Measurements from ENCODE around the gene CHRNB4. TPM values are rescaled to one million over a fixed set of nuclear protein-coding genes. Genes with fewer than 3 reads are reported as not detected.

CHRNB4 gene
- polyA plus RNA-seq, 3 donors: 0.03 TPM; not detected in 1

- H3K27ac ChIP-seq (ENCODE audit: low read depth, low read length): no peak overlapping the region
- WGBS, 3 donors: 82 to 92% (median 84%) methylated on average over 9 of the region's 9 CpGs
These were observed 31.4 kb upstream of the CHRNB4 start for GRCh38 chr15:78672285-78673014.

DNA sequence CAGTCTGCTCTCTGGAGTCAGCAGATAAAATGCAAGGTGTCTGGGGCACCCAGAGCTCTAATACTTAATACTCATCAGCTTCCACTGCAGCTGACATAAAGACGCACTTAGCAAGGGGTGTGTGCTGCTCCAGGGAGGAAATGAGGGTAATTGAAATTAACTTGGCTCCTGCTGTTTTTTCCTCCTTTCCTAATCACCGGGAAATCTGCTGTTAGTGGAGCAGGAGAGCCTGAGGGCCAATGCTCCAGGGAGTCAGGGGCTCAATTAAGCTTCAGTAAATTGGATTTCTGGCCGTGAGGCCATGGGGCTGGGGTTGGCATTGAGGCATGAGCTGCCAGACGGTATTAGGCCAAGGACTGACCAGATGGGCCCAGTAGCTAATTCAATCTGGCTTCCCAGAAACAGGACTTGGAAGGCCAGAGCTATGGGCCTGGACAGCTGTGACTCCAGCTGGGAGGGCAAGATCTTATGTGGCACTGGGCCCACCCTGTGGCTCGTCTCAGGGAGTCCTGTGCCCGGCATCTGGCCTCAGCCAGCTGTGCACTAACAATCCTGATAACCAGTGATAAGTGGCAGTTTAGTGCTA lies 30.7 kb upstream of the CHRNB4 start:
- WGBS, 3 donors: 61 to 66% (median 63%) methylated on average over 6 of the region's 6 CpGs
- no peak overlapping the region for H3K27ac ChIP-seq (ENCODE audit: low read depth, low read length)

- 71 to 82% (median 73%) methylated on average over 2 of the region's 2 CpGs for WGBS, 3 donors
- no peak overlapping the region for H3K27ac ChIP-seq (ENCODE audit: low read depth, low read length)
These were observed 28.0 kb upstream of the CHRNB4 start for GRCh38 chr15:78668987-78669386.

DNA sequence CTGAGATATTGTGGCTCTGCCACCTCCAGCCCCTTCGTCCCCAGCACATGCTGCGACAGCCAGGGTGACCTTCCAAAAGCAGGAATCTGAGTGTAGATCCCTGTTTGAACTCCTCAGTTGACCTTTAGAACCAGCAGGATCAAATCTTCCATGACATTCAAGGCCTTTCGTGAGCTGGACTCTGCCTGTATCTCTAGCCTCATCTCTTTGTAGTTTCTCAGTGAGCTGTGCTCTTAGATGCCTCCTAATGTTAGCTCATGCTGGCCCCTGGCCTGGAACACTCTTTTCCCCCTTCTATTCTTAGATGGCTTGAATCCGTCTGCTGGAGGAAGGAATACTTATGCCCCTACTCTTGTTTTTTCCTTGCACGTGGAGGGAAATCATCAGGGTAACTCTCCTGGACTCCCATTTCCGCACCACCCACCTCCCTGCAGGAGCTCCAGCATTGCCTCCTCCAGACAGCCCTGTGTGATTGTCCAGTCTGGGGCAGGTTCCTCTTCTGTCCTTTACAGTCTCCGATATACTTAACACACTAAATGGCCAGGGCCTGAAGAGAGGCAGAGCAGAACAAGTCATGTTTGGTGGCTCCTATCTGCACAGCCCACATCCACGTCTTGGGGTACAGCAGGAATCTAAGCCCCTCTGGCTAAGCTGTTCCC lies 26.7 kb upstream of the CHRNB4 start:
- 82 to 89% (median 87%) methylated on average over 8 of the region's 8 CpGs for WGBS, 3 donors
- H3K27ac ChIP-seq (ENCODE audit: low read depth, low read length): no peak overlapping the region

DNA sequence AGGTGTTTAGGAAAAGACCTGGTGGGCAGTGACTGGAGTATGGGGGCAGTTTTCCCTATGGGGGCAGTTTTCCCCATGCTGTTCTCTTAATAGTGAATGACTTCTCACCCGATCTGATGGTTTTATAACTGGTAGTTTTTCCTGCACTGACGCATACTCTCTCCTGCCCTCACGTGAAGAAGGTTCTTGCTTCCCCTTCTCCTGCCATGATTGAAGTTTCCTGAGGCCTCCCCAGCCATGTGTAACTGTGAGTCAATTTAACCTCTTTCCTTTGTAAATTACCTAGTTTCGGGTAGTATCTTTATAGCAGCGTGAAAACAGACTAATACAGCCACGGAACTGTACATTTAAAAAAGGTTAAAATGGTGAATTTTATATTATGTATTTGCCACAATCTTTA lies 25.0 kb upstream of the CHRNB4 start:
- WGBS, 3 donors: 84 to 90% (median 88%) methylated on average over 6 of the region's 6 CpGs

GRCh38 chr15:78663703-78664102 lies 22.7 kb upstream of the CHRNB4 start:
- no peak overlapping the region for H3K27ac ChIP-seq (ENCODE audit: low read depth, low read length)
- 50 to 83% (median 79%) methylated on average over 1 of the region's 1 CpG for WGBS, 3 donors

More for the DNA sequence above, 25.0 kb upstream of the CHRNB4 start:
- H3K27ac ChIP-seq (ENCODE audit: low read depth, low read length): no peak overlapping the region

GRCh38 chr15:78662028-78662427 lies 21.0 kb upstream of the CHRNB4 start:
- WGBS, 3 donors: 57 to 75% (median 69%) methylated on average over 5 of the region's 5 CpGs
- no peak overlapping the region for H3K27ac ChIP-seq (ENCODE audit: low read depth, low read length)

- 94 to 95% (median 94%) methylated on average over 19 of the region's 19 CpGs for WGBS, 3 donors
- H3K27ac ChIP-seq (ENCODE audit: low read depth, low read length): no peak overlapping the region
These were observed 20.0 kb upstream of the CHRNB4 start for GRCh38 chr15:78661001-78661400.

- H3K27ac ChIP-seq (ENCODE audit: low read depth, low read length): no peak overlapping the region
- 62 to 80% (median 76%) methylated on average over 9 of the region's 9 CpGs for WGBS, 3 donors
These were observed 19.6 kb upstream of the CHRNB4 start for GRCh38 chr15:78660584-78660983.

DNA sequence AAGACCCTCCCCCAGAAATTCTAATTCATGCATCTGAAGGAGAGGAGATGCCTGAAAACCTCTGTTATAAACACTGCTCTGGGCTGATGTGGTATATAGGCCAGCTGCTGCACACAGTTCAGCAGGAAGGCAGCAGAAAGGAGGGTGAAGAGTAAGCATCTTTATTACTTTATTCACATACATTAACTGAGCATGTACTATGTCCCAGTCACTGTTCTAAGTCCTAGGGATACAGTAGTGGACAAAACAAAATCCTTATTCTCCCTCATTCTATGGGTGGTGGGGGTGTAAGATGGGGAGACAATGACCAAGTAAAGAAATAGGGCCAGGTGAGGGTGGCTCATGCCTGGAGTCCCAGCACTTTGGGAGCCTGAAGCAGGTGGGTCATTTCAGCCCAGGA lies 17.8 kb upstream of the CHRNB4 start:
- no peak overlapping the region for H3K27ac ChIP-seq (ENCODE audit: low read depth, low read length)

GRCh38 chr15:78654272-78654671 lies 13.3 kb upstream of the CHRNB4 start:
- no peak overlapping the region for H3K27ac ChIP-seq (ENCODE audit: low read depth, low read length)
- 82 to 91% (median 88%) methylated on average over 4 of the region's 4 CpGs for WGBS, 3 donors

GRCh38 chr15:78651930-78652615 lies 11.1 kb upstream of the CHRNB4 start:
- 89 to 94% (median 91%) methylated on average over 1 of the region's 1 CpG for WGBS, 3 donors
- H3K27ac ChIP-seq (ENCODE audit: low read depth, low read length): no peak overlapping the region

DNA sequence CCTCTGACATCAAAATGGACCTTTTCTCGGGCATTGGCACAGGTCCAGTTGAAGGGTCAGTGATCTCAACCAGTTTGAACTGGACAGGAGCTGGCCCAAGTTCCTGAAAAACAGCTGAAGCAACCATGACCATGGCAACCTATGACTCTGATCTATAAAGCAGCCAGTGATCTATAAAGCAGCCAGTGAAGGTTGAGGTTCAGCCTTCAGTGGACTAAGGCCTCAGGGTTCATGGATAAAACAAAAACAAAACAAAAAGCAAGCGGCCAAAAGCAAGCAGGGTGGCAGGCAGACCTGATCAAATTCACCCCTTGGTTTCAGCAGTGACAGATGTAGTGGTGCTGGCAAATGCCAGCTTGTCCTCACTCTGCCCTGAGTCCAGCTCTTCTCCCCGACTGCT lies 10.0 kb upstream of the CHRNB4 start:
- WGBS, 3 donors: 60 to 73% (median 65%) methylated on average over 3 of the region's 3 CpGs
- H3K27ac ChIP-seq (ENCODE audit: low read depth, low read length): no peak overlapping the region

DNA sequence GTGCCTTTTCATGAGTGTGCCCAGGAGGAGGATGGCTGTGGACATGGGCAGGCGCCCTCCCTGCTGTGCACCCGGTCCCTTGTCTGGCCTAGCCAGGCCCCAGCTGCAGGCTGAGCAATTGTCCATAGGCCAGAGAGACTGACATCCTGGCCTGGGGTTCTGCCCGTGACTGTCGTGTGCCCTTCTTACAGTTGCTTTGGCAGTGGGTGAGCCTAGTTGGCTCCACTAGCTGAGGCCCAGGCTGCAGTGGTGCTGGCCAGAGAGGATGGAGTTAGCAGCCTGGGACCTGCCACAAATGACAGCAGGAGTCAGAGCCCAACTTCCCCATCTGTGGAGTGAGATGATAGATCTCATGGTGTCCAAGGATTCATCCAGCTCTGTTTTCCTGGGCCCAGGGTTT lies 9.0 kb upstream of the CHRNB4 start:
- no peak overlapping the region for H3K27ac ChIP-seq (ENCODE audit: low read depth, low read length)
- 87 to 91% (median 88%) methylated on average over 4 of the region's 4 CpGs for WGBS, 3 donors

DNA sequence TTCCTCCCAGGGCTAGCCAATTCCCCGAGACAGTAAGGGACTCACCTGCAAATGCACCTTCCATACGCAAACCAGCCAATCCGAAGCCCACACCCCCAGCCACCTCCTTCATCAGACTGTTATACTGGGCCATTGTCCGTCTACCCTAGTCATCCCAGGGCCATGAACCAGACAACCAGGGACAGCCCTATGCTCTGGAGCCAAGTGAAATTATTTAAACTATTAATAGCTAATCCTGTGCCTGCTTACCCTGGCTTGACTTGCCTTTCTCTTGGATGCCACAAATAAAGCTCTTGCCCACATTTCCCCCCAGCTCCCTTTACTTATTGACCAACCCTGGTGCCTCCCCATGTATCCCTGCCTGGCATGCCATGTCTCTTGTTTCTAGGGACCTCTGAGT lies 4.0 kb upstream of the CHRNB4 start:
- H3K27ac ChIP-seq (ENCODE audit: low read depth, low read length): no peak overlapping the region
- 85 to 92% (median 89%) methylated on average over 4 of the region's 4 CpGs for WGBS, 3 donors

DNA sequence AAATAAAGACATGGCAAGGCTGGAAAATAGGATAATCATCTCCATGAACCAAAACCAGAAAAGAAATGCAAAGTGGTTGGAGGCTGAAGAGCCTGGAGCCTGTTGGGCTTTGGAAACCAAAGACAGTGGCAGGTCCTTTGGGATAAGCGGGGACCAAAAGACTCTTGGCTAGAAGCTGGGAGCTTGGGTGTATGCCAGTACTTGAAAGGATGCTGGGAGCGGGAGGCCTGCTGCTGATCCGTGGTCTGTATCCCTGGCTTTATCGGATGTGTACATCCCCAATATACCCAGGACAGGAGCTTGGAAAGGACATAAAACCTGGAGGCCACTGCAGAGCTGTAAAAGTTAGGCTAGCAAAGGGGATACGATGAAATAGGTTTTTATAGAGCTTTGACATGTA lies 1.3 kb upstream of the CHRNB4 start:
- whole genome bisulfite sequencing, 3 donors: 65 to 79% (median 74%) methylated on average over 5 of the region's 5 CpGs
- H3K27ac ChIP-seq (ENCODE audit: low read depth, low read length): no peak overlapping the region

GRCh38 chr15:78641749-78642275 lies 802 bp upstream of the CHRNB4 start:
- 67 to 72% (median 72%) methylated on average over 11 of the region's 11 CpGs for WGBS, 3 donors
- H3K27ac ChIP-seq (ENCODE audit: low read depth, low read length): no peak overlapping the region

DNA sequence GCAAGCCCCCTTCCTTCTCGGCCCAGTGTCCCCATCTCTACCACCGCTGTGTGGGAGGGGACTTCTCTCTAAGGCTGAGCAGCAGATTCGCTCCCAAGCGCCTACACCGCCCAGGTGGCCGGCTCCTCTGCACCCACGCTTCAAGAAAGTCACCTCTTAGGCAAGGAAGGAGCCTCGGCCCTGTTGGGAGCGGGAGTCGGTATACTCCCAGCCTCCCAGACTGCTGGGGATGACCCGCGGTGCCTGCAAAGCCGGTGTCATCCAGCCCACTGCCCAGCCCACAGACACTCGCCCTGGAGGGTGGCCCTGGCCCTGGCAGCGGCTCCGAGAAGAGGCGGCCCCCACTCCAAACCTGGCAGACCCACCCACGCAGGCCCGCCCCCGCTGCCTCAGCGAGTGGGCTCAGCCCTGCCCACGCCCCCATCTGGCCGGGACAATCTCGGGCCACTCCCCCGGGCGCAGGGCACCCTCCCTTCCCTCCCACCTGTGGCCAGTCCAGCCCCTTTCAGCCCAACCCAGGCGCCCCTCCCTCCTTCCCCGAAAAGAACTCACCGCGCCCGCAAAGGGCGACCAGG lies 396 bp downstream of the CHRNB4 start:
- 16 to 20% (median 19%) methylated on average over 28 to 32 of the region's 32 CpGs for WGBS, 3 donors
- H3K27ac ChIP-seq (ENCODE audit: low read depth, low read length): no peak overlapping the region

Data from adipose tissue (tissue), 3 donors.